T47D (cell line): ENCODE data around the gene FAN1.
A peak's percentile ranks its signal among the peaks of the same experiment; 100 is the strongest.
"Not testable (repeated sequence)": the region's sequence is repeated elsewhere in the genome, so short reads cannot be mapped to it uniquely, and the experiment has no call there.

Experiments
- DNase-seq, 2 experiments: peaks; one replicate each; pipeline versions ENCODE4 v3.0.0 to v3.0.0-alpha.2; 2011 to 2012; ENCODE audit warnings: low read depth in 1 of 2, low spot score in 1 of 2
- JUND ChIP-seq: IDR thresholded peaks from 2 replicates; pipeline ENCODE4 v1.6.1; 2012; ENCODE audit warnings: low read depth
- in situ Hi-C: cut with HindIII; loops from 2 replicates; pipeline ENCODE4 v1.10.0; 2016; ENCODE audit warnings: low sequenced_read_pairs, low pct_unique_long_range_greater_than_20kb

Gene FAN1

GRCh38 chr15:30903497-30904187 lies at the start of gene FAN1:
FAN1 (plus strand) TSS chr15:30903915; CDS start chr15:30904664, 749 bp downstream.
- no peak for TF ChIP-seq JUND
- in situ Hi-C loops, result no loop called here
- DNase-seq, result peak; percentile 90 to 94

- in situ Hi-C loops, result no loop called here
- DNase-seq, result peak; percentile 16 to 29
- TF ChIP-seq JUND, result no peak
Observed at GRCh38 chr15:30859091-30859874, 44.4 kb upstream of the FAN1 start.

GRCh38 chr15:30865257-30865656 lies 38.5 kb upstream of the FAN1 start:
- in situ Hi-C loops, result no loop called here
- TF ChIP-seq JUND, result no peak
- DNase-seq, result no peak

GRCh38 chr15:30870681-30871080 lies 33.0 kb upstream of the FAN1 start:
- no peak for TF ChIP-seq JUND
- in situ Hi-C loops, result no loop called here
- DNase-seq, result peak in 1 of 2 experiments; percentile 31

GRCh38 chr15:30872341-30872748 lies 31.4 kb upstream of the FAN1 start:
- DNase-seq, result no peak
- in situ Hi-C loops, result no loop called here
- no peak for TF ChIP-seq JUND

GRCh38 chr15:30877070-30877469 lies 26.6 kb upstream of the FAN1 start:
- in situ Hi-C loops, result no loop called here
- TF ChIP-seq JUND, result no peak
- no peak for DNase-seq

GRCh38 chr15:30878515-30878914 lies 25.2 kb upstream of the FAN1 start:
- no peak for TF ChIP-seq JUND
- no peak for DNase-seq
- in situ Hi-C loops, result no loop called here

GRCh38 chr15:30882849-30883433 lies 20.8 kb upstream of the FAN1 start:
- in situ Hi-C loops, result no loop called here
- no peak for DNase-seq
- no peak for TF ChIP-seq JUND

- DNase-seq, in situ Hi-C loops: not testable (repeated sequence)
Observed at GRCh38 chr15:30883666-30884065, 20.0 kb upstream of the FAN1 start.

- in situ Hi-C loops, result no loop called here
- DNase-seq, result peak; percentile 26 to 64
- TF ChIP-seq JUND, result no peak
Observed at GRCh38 chr15:30885814-30886213, 17.9 kb upstream of the FAN1 start.

- TF ChIP-seq JUND, result no peak
- no peak for DNase-seq
- in situ Hi-C loops, result no loop called here
Observed at GRCh38 chr15:30889196-30889595, 14.5 kb upstream of the FAN1 start.

- in situ Hi-C loops, result no loop called here
- no peak for TF ChIP-seq JUND
- DNase-seq, result no peak
Observed at GRCh38 chr15:30895461-30896210, 8.1 kb upstream of the FAN1 start.
